HPDE6-E6E7 (cell line): Measurements from ENCODE around the gene SCYL3.
"Not testable (repeated sequence)": the region's sequence is repeated elsewhere in the genome, so short reads cannot be mapped to it uniquely, and the experiment has no call there.

Experiments used
- DNase-seq: peaks from one replicate; pipeline ENCODE4 v3.0.0; 2011; ENCODE audit warnings: missing footprints; ENCODE audit errors: extremely low spot score

SCYL3 gene, protein sequence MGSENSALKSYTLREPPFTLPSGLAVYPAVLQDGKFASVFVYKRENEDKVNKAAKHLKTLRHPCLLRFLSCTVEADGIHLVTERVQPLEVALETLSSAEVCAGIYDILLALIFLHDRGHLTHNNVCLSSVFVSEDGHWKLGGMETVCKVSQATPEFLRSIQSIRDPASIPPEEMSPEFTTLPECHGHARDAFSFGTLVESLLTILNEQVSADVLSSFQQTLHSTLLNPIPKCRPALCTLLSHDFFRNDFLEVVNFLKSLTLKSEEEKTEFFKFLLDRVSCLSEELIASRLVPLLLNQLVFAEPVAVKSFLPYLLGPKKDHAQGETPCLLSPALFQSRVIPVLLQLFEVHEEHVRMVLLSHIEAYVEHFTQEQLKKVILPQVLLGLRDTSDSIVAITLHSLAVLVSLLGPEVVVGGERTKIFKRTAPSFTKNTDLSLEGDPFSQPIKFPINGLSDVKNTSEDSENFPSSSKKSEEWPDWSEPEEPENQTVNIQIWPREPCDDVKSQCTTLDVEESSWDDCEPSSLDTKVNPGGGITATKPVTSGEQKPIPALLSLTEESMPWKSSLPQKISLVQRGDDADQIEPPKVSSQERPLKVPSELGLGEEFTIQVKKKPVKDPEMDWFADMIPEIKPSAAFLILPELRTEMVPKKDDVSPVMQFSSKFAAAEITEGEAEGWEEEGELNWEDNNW

GRCh38 chr1:169893645-169894423 lies at the start of gene SCYL3:
SCYL3 (minus strand) TSS chr1:169893896; CDS start chr1:169888840, 5,056 bp downstream.
- peak; percentile 97 for DNase-seq

GRCh38 chr1:169941982-169942830 lies 48.5 kb upstream of the SCYL3 start:
- DNase-seq: no peak

DNA sequence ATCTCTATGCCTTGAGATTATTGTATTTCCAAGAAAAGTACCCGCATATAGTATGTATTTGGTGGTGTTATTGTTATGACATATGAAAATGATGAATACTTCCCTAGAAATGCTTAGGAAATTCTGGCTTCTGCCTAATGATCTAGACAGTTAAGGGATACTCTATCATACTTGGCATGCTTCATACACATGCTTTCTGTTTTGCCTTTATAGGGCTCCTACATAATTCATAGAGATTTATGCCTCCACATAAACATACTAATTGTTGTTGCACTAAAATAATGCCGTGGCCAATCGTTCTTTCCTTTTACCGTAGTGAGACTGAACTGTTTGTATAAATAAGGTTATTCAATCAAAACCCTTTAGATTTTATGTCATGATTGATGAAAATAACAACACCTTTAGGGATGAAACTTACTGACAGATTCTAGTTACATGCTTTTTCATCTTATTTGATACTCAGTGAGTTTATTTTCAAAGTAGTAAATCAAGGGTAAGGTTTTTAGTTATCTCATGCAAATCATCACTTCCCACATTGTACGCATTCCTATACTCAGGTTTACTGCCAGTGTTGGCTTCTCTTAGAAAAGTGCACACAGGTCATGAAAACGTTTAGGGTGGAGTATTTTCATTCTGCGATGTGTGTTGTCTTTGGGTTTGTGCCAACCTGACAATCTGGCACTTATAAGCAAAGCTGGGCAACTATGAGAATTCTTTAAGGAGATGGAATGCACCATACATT lies 40.5 kb upstream of the SCYL3 start:
- DNase-seq: no peak

GRCh38 chr1:169931795-169932231 lies 38.1 kb upstream of the SCYL3 start:
- DNase-seq: no peak

DNA sequence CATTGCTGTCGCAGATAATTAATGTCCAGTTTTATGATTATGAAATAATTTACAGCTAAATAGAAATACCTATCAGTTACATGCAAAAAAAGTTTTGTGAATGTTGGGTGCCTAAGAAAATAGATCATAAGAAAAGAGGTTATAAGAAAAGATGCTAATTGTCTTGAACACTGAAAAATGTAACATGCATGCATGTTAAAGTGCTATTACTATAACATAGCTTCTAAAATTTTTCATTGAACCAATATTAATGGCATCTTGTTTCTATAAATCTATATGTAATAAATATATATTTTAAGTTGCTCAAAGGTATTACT lies 35.5 kb upstream of the SCYL3 start:
- DNase-seq: no peak

DNA sequence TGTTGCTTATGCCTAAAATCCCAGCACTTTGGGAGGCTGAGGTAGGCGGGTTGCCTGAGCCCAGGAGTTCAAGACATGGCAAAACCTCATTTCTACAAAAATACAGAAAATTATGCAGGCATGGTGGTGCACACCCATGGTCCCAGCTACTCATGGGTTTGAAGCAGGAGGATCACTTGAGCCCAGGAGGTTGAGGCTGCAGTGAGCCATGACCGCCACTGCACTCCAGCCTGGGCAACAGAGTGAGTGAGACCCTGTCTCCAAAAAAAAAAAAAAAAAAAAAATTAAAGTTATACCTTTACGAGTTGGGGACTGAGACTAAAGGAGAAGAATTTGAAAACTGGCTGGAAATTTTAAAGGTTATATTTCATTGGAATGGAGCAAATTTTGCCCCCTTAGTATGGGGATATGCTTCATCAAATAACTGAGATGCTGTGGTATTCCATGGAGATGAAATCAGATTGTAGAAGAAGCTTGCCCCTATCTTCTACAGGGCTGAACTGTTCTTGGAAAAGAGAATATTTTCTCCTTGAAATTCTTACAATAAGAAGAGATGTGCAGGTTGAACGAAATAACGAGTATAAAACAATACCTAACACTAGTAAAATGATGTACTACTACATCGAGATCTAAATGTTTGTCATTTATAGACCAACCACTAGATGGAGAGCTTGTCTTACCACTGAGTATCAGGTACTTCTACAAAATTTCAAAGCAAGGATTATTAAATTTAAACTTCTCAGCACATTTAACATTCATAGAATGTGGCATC lies 34.9 kb upstream of the SCYL3 start:
- peak; percentile 15 for DNase-seq

GRCh38 chr1:169925505-169926482 lies 32.1 kb upstream of the SCYL3 start:
- no peak for DNase-seq

- no peak for DNase-seq
Observed at GRCh38 chr1:169924829-169925228, 31.1 kb upstream of the SCYL3 start.

GRCh38 chr1:169924063-169924462 lies 30.4 kb upstream of the SCYL3 start:
- DNase-seq: no peak

GRCh38 chr1:169921080-169921479 lies 27.4 kb upstream of the SCYL3 start:
- DNase-seq: no peak

- no peak for DNase-seq
Observed at GRCh38 chr1:169918927-169919326, 25.2 kb upstream of the SCYL3 start.

DNA sequence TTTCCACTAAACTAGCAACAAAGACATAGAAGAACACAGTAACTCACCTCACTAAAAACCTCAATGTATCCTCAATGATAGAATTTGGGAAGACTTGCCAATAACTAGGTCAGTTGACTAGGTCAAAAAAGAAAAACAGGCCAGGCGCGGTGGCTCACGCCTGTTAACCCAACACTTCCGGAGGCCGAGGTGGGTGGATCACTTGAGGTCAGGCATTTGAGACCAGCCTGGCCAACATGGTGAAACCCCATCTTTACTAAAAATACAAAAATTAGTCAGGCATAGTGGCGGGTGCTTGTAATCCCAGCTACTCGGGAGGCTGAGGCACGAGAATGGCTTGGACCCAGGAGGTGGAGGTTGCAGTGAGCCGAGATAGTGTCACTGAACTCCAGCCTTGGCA lies 24.5 kb upstream of the SCYL3 start:
- DNase-seq: not testable (repeated sequence)

- no peak for DNase-seq
Observed at GRCh38 chr1:169915150-169915549, 21.5 kb upstream of the SCYL3 start.

GRCh38 chr1:169914531-169914930 lies 20.8 kb upstream of the SCYL3 start:
- DNase-seq: no peak

- no peak for DNase-seq
Observed at GRCh38 chr1:169909499-169909898, 15.8 kb upstream of the SCYL3 start.

DNA sequence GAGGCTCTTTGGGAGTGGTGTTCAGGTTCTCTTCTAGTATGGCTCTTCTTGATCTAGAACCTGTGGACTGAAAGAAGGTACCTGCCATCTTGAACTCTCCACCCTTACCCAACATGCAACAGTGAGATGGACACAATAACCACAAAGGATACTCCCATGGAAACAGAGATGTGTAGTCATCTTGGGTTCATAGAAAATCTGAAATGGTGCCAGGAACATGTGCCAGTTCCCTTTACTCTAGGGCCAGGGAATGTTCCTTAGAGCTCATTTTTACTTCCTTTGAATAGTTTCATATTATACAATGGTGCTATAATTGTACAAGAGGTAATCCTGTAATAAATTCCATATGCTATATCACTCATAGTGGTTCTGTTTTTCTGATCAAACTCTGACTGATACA lies 13.2 kb upstream of the SCYL3 start:
- no peak for DNase-seq

GRCh38 chr1:169904834-169905233 lies 11.1 kb upstream of the SCYL3 start:
- no peak for DNase-seq

- no peak for DNase-seq
Observed at GRCh38 chr1:169902751-169903150, 9.1 kb upstream of the SCYL3 start.

DNA sequence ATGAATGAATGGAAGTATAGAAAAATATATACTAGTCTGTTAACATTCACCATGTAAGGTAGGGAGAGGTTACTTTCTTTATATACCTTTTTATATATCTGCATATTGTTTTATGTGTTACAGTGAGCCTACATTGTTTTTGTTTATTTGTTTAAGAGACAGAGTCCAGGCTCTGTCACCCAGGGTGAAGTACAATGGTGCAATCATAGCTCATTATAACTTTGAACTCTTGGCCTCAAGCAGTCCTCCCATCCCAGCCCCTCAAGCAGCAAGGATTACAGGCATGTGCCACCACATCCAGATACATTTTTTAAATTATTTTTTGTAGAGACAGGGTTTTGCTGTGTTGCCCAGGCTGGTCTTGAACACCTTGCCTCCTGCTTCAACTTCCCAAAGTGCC lies 7.4 kb upstream of the SCYL3 start:
- no peak for DNase-seq
